Neutrophil (primary cell): ENCODE measurements around the gene TRIM72.

Experiments used
- H3K27ac ChIP-seq: fragments of 200-600 bp; sonication (generic); 2 replicates; pipeline ENCODE4 v1.5.1; 2016; ENCODE audit warnings: mild to moderate bottlenecking, moderate library complexity
- H3K27me3 ChIP-seq: fragments of 200-600 bp; sonication (generic); 2 replicates; pipeline ENCODE4 v1.6.0; 2016; ENCODE audit warnings: mild to moderate bottlenecking
- H3K36me3 ChIP-seq: fragments of 200-600 bp; sonication (generic); 2 replicates; pipeline ENCODE4 v1.5.1; 2017
- H3K4me1 ChIP-seq, 2 experiments: fragments of 200-600 bp in 1 of 2; sonication (generic) in 1 of 2; 1 replicate in 1 of 2; 2 replicates in 1 of 2; pipeline versions ENCODE4 v1.5.1 to v1.6.1; 2013 to 2016; ENCODE audit warnings: low read depth in 1 of 2, low read length in 1 of 2, mild to moderate bottlenecking in 1 of 2, moderate library complexity in 1 of 2; ENCODE audit not compliant: control insufficient read depth in 1 of 2, insufficient read depth in 1 of 2
- H3K4me3 ChIP-seq, 2 experiments: fragments of 200-600 bp in 1 of 2; sonication (generic) in 1 of 2; 1 replicate in 1 of 2; 2 replicates in 1 of 2; pipeline ENCODE4 v1.5.1; 2013 to 2016; ENCODE audit warnings: low read depth in 1 of 2, low read length in 1 of 2, mild to moderate bottlenecking in 1 of 2, moderate library complexity in 1 of 2
- H3K9me3 ChIP-seq: fragments of 200-600 bp; sonication (generic); 2 replicates; pipeline ENCODE4 v1.5.1; 2016
- TF ChIP-seq, protein P1 (sequence below): fragments of 200-600 bp; sonication (generic); IDR thresholded peaks from 2 replicates; pipeline ENCODE4 v1.5.1; 2016; ENCODE audit warnings: antibody characterized with exemption

Gene TRIM72

DNA sequence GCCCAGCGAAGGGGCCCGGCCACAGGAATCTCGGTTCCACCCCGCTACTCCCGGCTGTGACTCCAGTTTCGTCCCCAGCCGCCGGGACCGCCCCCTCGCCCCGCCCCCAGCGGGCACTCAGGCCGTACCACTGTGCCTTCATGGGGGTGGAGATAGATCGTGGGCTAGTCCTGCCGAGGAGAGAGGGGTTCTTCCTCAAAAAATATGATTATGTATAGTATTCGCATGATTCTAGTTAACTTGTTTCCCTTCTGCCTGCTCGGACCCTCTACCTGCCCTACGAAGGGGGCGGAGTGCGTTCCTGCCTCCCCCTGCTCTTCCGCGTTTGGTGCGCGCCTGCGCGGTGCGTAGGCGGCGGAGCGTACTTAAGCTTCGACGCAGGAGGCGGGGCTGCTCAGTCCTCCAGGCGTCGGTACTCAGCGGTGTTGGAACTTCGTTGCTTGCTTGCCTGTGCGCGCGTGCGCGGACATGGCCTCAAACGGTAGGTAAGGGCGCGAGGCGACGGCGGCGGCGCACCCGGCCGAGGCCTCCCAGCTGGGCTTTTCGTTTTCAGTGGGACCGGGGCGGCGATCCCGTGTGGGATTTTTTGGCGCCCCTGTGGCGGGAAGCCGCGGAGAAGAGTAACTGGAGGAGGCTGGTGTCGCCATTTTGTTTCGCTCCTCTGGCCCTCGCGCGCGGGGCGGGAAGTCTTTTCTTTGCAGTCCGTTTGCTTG is 34.0 kb upstream of the TRIM72 start, which contains the start of gene FUS:
FUS (plus strand) TSS at position 393 of the 713 bp plus-strand sequence; CDS start at position 469, 76 bp downstream.
- TF ChIP-seq, protein P1, sequence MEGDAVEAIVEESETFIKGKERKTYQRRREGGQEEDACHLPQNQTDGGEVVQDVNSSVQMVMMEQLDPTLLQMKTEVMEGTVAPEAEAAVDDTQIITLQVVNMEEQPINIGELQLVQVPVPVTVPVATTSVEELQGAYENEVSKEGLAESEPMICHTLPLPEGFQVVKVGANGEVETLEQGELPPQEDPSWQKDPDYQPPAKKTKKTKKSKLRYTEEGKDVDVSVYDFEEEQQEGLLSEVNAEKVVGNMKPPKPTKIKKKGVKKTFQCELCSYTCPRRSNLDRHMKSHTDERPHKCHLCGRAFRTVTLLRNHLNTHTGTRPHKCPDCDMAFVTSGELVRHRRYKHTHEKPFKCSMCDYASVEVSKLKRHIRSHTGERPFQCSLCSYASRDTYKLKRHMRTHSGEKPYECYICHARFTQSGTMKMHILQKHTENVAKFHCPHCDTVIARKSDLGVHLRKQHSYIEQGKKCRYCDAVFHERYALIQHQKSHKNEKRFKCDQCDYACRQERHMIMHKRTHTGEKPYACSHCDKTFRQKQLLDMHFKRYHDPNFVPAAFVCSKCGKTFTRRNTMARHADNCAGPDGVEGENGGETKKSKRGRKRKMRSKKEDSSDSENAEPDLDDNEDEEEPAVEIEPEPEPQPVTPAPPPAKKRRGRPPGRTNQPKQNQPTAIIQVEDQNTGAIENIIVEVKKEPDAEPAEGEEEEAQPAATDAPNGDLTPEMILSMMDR: peak; percentile 28
- Histone ChIP-seq H3K4me3 (peak within 1 kb of the TSS; percentile 94 to 96), H3K36me3 (peaks cover 29% of the 10 kb centered on the region), H3K4me1 (peaks cover 35 to 40% of the 10 kb centered on the region in 2 experiments), H3K27ac (peak within 1 kb of the TSS; percentile 93), H3K9me3 (no peaks in the 10 kb centered on the region), H3K27me3 (no peaks in the 10 kb centered on the region)

DNA sequence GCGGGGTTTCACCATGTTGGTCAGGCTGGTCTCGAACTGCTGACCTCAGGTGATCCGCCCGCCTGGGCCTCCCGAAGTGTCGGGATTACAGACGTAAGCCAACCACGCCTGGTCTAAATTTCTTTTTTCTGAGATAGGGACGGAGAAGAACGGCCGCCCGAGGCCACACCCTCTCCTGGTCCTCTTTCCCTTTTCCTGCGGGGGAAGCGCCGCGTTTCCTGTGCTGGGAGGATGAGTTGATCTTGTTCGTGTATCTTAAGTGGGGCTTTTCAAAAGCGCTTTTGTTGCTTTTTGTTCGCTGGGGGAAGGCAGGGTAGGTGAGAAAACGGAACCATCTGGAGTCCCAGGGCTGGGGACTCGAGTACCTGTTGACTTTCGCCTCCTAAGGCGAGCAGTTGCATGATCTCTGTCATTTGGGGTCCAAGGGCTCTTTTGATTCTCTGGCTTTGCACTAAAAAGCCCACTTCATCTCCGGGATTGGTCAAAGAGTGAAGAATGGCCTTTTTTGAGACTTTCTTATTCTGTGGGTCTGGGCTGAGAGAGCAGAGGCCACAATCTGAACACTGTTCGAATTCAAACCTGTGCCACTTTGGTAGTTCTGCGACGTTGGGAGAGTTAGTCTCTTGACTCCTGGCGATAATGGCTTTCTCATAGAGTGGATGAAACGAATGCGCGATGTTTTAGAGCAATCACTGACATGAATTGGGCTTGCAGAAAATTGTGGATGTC is 32.7 kb upstream of the TRIM72 start:
- Histone ChIP-seq H3K27me3 (no peaks in the 10 kb centered on the region), H3K27ac (peak overlapping the region; percentile 93), H3K4me1 (peaks cover 47 to 53% of the 10 kb centered on the region in 2 experiments), H3K9me3 (no peaks in the 10 kb centered on the region), H3K36me3 (peaks cover 38% of the 10 kb centered on the region), H3K4me3 (peak overlapping the region; percentile 94 to 96)
- TF ChIP-seq, protein P1: no peak

DNA sequence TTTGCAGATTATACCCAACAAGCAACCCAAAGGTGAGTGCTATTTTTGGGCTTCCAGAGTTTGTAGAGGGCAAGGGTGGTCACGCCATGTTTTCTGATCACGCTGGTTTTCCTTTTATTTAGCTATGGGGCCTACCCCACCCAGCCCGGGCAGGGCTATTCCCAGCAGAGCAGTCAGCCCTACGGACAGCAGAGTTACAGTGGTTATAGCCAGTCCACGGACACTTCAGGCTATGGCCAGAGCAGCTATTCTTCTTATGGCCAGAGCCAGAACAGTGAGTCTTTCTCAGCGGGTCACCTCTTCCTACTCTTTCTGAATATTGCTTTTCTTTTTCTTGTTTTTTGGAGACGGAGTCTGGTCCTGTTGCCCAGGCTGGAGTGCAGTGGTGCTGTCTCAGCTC is 31.5 kb upstream of the TRIM72 start:
- no peaks in the 10 kb centered on the region for H3K27me3 ChIP-seq
- peaks cover 54 to 62% of the 10 kb centered on the region in 2 experiments for H3K4me1 ChIP-seq

DNA sequence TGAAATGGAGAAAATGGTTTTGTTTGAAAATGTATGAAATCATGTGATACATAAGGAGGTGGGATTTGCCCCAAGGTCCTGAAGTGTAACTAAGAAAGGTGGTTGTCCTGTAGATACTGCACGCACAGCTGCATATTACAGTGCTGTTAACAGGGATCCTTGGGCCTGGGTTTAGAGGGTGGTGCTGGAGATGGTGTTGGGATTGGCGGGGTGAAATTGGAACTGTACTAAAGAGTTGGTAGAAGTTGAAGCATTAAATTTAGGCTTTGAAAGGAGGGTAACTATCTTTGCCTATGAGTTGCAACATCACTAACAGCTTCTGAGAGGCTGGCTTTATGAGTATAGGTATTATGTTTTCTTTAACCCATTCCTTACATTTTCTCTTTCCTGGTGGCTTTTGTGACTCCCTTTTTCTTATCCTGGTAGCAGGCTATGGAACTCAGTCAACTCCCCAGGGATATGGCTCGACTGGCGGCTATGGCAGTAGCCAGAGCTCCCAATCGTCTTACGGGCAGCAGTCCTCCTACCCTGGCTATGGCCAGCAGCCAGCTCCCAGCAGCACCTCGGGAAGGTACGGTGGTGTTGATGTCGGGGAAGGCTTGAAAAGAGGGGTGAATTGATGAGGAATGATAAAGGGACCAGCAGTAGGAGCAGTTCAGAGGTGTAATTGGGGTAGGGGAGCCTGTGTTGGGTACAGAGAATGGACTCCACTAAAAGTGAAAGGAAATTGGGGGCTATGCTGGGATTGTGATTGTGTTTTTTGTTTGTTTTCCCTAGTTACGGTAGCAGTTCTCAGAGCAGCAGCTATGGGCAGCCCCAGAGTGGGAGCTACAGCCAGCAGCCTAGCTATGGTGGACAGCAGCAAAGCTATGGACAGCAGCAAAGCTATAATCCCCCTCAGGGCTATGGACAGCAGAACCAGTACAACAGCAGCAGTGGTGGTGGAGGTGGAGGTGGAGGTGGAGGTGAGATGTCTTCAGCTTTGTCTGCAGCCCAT is 30.2 kb upstream of the TRIM72 start:
- no peak overlapping the region for H3K4me3 ChIP-seq
- H3K27ac ChIP-seq: peak overlapping the region; percentile 93
- H3K27me3 ChIP-seq: no peaks in the 10 kb centered on the region
- no peaks in the 10 kb centered on the region for H3K9me3 ChIP-seq
- H3K36me3 ChIP-seq: peaks cover 63% of the 10 kb centered on the region
- TF ChIP-seq, protein P1: no peak
- peaks cover 52 to 58% of the 10 kb centered on the region in 2 experiments for H3K4me1 ChIP-seq

More for the DNA sequence above, 31.5 kb upstream of the TRIM72 start:
- Histone ChIP-seq H3K36me3 (peaks cover 49% of the 10 kb centered on the region), H3K4me3 (peak overlapping the region; percentile 94 to 96), H3K9me3 (no peaks in the 10 kb centered on the region), H3K27ac (peak overlapping the region; percentile 93)
- TF ChIP-seq, protein P1: no peak

GRCh38 chr16:31184888-31185287 is 29.0 kb upstream of the TRIM72 start:
- Histone ChIP-seq H3K27ac (peak overlapping the region; percentile 84), H3K36me3 (peaks cover 74% of the 10 kb centered on the region), H3K4me3 (no peak overlapping the region), H3K4me1 (peaks cover 41 to 51% of the 10 kb centered on the region in 2 experiments), H3K9me3 (no peaks in the 10 kb centered on the region), H3K27me3 (no peaks in the 10 kb centered on the region)
- TF ChIP-seq, protein P1: no peak
